Iris pigment epithelial cell (primary cell): ENCODE results near the gene HEBP2.
"Not testable (repeated sequence)": the region's sequence is repeated elsewhere in the genome, so short reads cannot be mapped to it uniquely, and the experiment has no call there.

Experiments used
- DNase-seq: peaks from one replicate; pipeline ENCODE4 v3.0.0-alpha.2; 2011; ENCODE audit warnings: low read depth

HEBP2 gene, protein sequence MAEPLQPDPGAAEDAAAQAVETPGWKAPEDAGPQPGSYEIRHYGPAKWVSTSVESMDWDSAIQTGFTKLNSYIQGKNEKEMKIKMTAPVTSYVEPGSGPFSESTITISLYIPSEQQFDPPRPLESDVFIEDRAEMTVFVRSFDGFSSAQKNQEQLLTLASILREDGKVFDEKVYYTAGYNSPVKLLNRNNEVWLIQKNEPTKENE

DNA sequence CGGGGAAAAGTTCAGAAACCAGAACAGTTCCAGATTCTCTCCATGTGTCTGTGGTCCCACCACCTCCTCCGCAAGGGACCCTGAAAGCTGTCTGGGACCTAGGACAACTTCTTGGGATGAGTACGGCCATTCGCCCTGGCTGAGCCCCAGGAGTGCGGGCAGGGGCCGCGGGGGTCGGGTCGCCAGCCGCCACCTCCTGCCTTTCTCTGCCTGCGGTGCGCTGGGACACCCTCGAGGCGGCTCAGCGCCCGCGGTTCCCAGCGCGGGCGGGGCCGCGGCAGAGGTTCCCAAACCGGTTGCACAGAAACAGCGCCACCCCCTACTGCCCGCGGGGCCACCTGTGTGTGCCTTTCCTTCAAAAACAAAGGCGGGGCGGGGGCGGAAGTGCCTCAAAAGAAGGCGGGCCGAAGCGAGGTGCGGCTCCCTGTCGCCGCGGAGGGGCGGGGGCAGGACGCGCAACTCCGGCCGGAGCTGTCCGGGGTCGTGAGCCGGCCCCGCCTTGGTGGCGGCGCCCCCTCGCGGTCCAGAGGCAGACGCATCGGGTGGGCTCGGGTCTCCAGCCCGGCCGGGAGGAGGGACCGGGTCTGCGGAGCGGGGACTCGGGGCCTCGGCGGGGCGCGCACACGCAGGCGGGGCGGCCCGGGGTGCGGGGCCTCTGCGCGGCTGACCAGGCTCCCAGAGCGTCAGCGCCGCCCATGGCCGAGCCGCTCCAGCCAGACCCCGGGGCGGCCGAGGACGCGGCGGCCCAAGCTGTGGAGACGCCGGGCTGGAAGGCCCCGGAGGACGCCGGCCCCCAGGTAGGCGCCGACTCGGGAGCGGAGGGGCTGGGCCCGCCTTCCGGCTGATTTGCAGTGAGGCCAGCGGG, at the start of gene HEBP2:
Gene HEBP2 (plus strand): TSS at position 423 of the 865 bp plus-strand sequence. CDS start 273 bp downstream, at position 696.
- DNase-seq, result peak; percentile 74

DNA sequence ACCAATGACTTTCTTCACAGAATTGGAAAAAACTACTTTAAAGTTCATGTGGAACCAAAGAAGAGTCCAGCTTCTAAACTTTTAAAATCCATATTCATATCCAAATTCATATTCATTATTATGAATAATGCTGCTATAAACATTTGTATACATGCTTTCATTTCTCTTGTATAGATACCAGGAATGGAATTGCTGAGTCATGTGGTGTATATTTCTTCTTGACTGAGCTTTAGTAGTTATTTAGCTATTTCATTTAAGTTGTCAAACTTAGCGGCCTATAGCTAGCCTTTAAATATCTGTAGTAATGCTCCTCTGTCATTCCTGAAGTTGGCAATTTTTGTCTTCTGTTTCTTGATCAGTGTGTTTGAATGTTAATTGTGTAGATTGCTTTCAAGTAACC, 46.1 kb upstream of the HEBP2 start:
- DNase-seq, result peak; percentile 39

DNA sequence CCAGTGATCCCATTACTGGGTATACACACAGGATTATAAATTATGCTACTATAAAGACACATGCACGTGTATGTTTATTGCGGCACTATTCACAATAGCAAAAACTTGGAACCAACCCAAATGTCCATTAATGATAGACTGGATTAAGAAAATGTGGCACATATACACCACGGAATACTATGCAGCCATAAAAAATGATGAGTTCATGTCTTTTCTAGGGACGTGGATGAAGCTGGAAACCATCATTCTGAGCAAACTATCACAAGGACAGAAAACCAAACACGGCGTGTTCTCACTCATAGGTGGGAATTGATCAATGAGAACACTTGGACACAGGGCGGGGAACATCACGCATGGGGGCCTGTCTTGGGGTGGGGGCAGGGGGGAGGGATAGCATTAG, 35.3 kb upstream of the HEBP2 start:
- DNase-seq, result not testable (repeated sequence)

DNA sequence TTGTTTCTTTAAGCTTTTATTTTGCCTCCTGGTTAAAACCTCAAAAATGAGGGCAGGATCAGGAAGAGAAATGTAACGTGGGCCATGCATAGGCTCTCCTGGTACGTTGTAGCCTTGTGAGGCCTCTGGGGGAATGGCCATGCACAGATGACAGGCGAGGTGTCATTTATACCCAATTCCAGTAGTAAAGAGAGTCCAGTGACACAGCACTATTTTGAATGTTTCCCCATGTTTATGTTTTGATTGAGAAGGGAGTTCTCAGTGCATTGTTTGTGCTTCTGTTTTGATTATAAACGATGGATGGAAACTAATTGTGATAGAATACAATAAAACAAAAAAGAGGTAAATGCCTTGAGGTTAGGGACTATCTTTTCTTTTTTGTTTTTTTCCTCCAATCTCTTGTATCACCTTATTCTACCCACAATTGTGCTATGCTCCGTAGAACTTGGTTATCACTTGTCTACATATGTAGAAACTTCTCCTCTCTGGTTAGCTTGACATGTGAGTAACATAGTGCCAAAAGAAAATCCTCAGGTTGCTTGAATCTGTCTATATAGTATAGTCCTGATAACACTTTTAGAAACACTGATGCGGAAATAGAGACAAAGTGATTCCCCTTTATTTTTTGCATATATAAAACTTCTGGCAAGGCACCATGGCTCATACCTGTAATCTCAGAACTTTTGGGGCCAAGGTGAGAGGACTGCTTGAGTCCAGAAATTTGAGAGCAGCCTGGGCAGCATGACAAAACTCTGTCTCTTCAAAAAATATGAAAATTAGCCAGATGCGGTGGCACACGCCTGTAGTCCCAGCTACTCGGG, 33.2 kb upstream of the HEBP2 start:
- DNase-seq, result no peak

DNA sequence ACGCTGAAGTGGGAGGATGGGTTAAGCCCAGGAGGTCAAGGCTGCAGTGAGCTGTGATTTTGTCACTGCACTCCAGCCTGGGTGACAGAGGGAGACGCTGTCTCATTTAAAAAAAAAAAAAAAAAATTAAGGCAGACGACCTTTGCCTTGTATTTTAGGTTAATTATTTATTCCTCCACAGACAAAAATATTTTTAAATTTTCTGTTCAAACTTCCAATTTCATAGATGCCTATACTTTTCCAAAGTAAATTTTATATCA, 32.6 kb upstream of the HEBP2 start:
- DNase-seq, result no peak

DNA sequence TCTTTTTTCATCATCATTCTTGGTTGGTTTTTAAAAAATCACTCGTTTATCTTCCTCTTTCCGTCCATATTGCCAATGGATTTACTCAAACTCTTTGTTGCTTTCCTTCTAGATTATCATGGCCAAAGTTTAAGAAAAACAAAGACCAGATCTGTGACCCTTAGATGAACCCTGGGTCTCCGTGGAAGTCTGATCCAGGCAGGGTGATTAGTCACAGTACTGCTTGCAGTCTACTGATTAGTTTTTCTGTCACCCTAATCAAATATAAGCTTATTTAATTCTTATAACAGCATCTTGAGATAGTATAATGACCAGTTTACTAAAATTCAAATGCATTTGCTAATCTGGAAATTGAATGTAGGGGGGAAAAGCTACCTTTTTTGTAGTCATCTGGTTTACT, 32.3 kb upstream of the HEBP2 start:
- peak; percentile 83 for DNase-seq

DNA sequence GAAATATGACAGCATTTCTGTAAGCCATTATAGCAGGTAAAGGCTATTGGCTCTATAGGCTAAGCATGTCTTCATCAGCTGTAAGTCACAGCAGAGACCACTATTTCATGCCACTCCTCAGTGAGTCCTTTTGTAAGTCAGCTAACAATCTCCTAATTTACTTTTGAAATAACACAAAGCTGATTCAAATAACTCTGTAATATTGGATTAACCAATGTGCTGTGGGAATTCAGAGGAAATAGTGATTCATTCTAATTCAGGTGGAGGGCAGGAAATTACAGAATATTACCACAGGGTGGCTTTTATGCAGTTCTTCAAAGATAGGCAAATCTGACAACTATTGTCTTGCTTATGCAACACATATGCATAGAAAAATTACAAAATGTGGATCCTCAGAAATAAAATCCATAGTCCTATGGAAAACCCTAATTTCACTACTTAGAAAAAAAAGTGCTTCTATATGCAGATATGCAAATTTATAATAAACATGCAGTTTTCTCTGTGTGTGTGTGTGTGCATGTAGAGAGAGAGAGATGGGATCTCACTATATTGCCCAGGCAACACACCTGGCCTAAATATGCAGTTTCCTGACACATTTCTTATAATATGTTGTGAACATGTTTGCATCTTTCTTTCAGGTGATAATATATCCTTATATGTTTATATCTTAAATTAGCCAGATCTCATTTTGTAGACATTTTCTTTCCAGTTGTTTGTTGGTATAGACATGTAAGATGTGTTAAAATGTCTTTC, 31.1 kb upstream of the HEBP2 start:
- DNase-seq, result peak; percentile 59

DNA sequence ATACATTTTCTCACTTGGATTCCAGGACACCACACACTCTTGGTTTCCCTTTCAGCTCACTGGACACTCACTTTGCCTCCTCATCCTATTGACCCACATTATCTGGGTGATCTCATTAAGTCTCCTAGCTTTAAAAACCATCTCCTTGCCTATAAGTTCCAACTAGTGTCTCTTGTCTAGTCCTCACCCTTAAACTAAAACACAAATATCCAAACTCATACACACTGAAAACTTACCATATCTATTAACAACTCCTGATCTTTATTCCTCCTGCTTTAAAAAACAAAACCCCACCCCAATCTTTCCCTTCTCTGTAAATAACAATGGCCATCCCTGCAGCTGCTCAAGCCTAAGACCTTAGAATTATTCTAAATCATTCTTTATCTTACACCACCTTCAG, 29.8 kb upstream of the HEBP2 start:
- no peak for DNase-seq

DNA sequence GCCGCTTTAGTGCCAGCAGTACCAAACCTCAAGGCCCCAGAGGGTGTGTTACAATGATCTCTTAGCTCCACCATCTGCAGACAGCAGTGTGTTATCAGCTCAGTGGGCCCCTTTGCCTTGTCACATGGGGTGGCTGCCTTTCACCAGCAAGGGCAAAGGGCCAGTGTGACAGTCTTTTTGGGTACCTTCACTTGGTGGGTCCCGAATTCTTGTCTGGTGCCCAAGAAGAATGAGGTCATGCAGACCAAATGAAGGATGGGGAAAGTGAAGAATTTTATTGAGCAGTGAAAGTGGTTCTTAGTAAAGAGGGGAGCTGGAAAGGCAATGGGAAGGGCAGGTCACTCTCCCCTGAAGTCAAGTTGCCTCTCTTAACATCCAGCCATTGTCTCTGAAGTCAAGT, 29.2 kb upstream of the HEBP2 start:
- no peak for DNase-seq

DNA sequence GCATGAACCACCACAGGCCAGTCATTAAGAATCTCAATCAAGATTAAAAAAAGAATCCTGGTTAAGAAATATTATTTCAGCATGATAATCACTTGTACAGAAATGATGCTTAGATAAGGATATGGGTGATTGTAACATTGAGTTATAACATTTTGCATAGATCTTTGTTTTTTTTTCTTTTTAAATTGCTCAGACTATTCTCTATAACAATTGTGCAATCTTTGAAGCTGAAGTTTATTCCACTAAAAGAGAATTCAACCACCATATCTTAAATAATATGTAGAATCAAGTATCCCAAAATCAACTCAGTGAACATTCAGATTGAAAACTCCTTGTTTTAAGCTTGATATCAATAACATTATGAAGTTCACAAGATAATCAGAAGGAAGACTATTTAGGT, 27.0 kb upstream of the HEBP2 start:
- DNase-seq, result no peak

DNA sequence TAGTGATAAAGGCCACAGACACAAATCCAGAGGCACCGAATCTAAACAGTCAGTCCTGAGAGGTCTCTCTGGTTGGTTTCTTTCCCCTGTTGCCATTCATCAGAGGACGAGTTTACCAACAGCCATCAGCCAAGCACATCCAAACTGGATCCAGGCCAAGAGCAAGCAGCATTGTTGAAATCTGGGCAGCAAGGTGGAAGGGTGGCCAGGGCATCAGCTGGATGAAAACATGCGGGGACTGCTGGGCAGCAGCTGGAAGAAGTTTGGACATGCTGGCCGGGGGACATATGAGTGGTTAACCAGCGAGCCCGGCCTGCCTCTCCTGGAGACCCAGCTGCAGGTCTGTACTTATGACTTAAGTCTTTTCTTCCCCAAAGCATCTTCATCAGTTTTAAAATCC, 26.2 kb upstream of the HEBP2 start, which contains the start of gene SMIM28:
Gene SMIM28 (plus strand): TSS at position 62 of the 400 bp plus-strand sequence. CDS start 168 bp downstream, at position 230.
- no peak for DNase-seq

DNA sequence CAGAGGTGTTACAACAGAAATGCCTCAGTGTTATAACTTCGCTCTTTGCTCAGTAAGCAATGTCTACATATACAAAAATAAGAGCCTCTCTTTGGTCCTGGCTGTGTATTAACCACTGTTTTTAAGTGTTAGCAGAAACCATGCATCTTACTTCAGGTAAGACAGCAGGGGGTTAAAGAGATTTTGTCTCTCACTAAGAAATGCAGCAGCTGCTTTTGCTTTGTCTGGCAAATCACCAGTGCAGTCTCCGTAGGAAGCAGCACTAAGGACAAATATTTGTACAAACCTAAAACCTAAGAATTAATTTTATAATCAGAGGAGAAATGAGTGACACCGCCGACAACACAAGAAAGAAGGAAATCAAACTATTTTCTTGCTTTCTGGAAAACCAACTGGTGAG, 25.6 kb upstream of the HEBP2 start:
- no peak for DNase-seq

DNA sequence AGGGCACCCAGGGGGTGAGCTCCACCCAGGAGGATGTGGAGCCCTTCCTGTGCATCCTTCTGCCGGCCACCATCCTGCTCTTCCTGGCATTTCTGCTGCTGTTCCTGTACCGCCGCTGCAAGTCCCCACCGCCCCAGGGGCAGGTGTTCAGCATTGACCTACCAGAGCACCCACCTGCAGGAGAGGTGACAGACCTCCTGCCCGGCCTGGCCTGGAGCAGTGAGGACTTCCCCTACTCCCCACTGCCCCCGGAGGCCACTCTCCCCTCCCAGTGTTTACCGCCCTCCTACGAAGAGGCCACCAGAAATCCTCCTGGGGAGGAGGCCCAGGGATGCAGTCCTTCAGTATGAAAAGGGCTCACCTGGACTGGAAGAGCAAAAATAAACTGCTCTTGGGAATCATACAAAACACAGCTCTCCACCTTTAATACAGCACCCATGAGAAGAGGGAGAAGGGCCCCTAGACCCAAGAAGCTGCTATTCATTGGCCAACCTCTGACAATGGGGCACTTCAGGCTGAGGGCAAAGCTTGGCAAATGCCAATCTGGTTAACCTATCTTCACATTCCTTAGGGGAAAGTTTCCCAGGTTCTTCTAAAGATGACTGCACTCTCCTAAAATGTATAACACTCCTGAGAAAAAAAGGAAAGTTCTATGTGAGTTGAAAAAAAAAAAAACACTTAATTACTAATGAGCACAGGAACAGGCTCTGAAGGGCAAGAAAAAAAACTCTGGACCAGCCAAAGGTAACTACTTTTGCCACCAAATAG, 21.3 kb upstream of the HEBP2 start:
- no peak for DNase-seq

DNA sequence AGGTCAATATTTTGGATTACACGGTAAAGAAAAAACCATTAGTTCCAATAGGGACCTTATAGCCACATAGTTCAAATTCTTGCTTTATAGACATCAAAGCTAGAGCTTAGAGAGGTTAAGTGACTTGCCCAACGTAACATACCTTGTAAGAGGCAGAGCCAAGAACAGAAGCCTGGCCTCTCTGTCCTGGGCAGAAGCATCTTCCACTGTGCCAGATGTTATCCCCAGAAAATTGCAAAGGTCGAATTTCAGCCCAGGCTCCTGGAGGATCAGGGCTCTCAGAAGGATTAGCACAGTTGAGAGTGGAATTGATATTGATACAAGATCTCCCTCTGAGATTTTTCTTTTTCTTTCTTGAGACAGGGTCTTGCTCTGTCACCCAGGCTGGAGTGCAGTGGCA, 20.2 kb upstream of the HEBP2 start:
- no peak for DNase-seq

DNA sequence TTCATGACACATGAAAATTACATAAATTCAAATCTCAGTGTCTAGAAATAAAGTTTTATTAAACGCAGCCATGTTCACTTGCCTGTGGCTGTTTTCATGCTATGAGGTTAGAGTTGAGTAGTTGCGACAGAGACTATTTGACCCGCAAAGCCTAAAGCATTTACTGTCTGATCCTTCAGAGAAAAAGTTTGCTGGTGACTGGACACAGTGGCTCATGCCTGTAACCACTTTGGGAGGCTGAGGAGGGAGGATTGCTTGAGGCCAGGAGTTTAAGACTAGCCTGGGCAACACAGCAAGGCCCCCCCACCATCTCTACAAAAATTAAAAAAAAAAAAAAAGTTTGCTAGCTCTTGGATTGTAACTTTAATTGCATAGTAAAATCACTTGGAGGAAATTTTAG, 17.1 kb upstream of the HEBP2 start:
- no peak for DNase-seq

DNA sequence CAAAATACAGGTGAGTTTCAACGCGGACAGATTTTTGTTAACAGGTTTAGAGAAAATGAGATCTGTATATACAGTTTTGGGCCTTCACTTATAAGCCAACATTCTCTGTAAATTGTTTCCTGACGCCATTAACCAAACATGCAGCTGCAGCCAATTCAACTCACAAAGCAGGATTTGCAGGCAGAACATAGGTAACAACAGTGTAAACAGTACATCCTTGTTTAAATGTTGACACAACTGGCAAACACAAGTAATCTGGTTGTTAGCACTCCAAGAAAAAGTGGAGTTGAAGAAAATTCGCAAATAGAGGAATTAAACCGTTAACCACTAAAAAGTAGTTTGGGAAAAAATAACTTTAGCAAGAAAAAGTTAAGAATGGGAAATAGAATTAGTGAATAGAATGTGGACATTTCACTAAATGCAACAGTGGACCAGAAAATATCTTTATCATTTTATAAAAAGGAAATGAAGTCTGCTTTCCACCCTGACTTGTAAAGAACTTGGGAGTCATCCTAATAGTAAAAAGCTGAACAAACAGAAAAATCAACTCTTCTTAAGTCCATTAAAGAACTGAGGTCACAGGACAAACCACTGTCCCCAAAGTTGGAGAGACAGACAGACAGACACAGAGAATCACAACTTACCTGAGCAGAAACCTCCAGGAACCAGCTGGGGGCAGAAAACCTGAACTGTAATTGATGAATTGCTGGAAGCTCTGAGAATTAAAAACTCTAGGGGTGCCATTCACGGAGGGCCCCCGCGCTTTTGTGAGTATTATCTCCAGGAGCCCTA, 16.2 kb upstream of the HEBP2 start:
- no peak for DNase-seq

DNA sequence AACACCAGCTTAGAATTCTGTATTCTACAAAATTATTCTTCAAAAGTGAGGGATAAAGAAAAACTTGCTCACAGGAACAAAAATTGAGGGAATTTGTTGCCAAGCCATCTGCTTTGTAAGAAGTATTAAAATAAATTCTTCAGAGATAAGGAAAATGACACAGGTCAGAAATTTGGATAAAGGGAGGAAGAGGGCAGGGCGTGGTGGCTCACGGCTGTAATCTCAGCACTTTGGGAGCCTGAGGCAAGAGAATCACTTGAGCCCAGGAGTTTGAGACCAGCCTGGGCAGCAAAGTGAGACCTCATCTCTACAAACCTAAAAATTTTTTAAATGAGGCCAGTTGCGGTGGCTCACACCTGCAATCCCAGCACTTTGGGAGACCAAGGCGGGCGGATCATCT, 14.5 kb upstream of the HEBP2 start:
- no peak for DNase-seq

DNA sequence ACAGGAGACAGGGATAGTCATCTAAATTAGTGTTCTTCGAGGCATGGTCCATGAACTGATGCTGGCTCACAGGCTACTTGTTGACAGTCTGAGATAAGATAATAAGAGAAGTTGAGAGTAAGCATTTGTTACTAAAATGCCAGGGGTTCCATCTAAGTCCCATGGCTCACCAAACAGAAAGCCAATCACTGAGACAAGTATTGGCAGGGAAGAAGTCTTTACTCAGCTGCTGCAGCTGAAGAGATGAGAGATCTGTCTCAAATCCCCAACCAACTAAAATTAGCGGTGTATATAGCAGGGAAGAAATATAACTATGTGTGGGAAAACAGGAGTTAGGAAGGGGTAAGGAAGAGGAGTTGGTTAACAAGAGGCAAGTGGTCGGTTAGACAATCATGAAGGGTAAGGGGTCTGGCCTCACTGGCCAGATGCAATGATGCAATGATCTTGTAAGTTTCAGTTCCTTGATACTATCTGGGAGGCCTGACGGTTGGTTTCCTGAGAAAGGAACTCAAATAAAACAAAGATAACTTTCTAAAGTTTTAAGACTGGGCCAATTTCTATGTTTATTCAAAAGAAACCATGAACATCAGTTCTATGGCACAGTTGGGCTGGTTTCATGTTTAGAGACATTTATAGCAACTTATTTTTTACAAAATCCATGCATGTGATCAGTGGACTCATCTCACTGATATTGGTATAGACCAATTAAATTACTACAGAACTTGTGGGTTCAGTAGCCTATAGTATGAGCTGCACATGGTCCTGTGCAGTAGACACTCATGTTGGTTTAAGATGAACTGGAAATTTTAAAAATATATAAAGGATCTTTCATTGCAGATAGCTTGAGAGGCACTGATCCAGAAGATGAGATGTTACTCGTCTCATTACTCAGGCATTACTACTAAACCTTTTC, 9.9 kb upstream of the HEBP2 start:
- DNase-seq, result no peak

DNA sequence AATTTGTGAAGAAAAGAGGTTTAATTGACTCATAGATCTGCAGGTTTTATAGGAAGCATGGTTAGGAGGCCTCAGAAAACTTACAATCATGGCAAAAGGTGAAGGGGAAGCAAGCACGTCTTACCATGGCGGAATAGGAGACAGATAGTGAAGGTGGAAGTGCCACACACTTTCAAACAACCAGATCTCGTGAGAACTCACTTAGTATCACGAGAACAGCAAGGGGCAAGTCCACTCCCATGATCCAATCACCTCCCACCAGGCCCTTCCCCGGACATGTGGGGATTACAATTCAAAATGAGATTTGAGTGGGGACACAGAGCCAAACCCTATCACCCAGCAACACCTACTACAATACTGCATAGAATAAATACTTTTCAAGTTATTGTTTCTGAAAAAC, 7.3 kb upstream of the HEBP2 start:
- DNase-seq, result no peak
